Astrocyte (in vitro differentiated cells and primary cell): Measurements from ENCODE around the gene TRAPPC12.

Experiments
- EZH2 ChIP-seq: IDR thresholded peaks from 2 replicates; pipeline ENCODE4 v1.6.1; 2012; ENCODE audit warnings: mild to moderate bottlenecking, low read length, inconsistent platforms; ENCODE audit not compliant: insufficient read depth
- TF ChIP-seq, protein P1 (sequence below): IDR thresholded peaks from 2 replicates; pipeline ENCODE4 v1.5.1; 2011; ENCODE audit warnings: low read depth, mild to moderate bottlenecking, inconsistent platforms, low read length, moderate library complexity; ENCODE audit not compliant: insufficient read depth

DNA sequence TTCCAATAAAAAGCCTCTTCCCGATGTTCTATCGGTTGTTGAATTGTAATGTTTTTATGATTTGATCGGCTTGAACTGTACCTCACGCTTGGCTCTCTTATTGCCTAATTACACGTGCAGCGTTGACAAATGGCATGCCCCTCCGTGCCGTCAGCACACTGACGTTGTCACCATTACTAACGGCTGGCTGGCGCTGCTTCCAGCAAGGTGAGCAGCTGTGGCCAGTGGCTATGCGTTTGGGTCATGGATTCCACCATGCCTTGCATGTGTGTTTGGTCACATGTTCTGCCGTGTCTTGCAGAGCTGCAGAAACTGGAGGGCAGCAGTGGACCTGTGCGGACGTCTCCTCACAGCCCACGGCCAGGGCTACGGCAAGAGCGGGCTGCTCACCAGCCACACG lies 42.1 kb downstream of the TRAPPC12 start:
- TF ChIP-seq, protein P1, sequence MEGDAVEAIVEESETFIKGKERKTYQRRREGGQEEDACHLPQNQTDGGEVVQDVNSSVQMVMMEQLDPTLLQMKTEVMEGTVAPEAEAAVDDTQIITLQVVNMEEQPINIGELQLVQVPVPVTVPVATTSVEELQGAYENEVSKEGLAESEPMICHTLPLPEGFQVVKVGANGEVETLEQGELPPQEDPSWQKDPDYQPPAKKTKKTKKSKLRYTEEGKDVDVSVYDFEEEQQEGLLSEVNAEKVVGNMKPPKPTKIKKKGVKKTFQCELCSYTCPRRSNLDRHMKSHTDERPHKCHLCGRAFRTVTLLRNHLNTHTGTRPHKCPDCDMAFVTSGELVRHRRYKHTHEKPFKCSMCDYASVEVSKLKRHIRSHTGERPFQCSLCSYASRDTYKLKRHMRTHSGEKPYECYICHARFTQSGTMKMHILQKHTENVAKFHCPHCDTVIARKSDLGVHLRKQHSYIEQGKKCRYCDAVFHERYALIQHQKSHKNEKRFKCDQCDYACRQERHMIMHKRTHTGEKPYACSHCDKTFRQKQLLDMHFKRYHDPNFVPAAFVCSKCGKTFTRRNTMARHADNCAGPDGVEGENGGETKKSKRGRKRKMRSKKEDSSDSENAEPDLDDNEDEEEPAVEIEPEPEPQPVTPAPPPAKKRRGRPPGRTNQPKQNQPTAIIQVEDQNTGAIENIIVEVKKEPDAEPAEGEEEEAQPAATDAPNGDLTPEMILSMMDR = no peak
- no peak for TF ChIP-seq EZH2
